ENCODE results near the gene MFSD6L. TPM values are rescaled to one million over a fixed set of nuclear protein-coding genes. Genes with fewer than 3 reads are reported as not detected.
A peak's percentile ranks its signal among the peaks of the same experiment; 100 is the strongest.

Gene MFSD6L
- polyA plus RNA-seq (2013): 0.48 and 0.56 TPM in 2 replicates

GRCh38 chr17:8798846-8799569 lies at the start of gene MFSD6L:
Gene MFSD6L, minus strand, starts transcription at chr17:8799365. Its CDS starts 245 bp downstream, at chr17:8799120.
- H3K36me3 ChIP-seq (ENCODE audit: control insufficient read depth in 1 of 2, insufficient read depth in 2 of 2, low read length in 2 of 2): no peaks in the 10 kb centered on the region
- no peaks in the 10 kb centered on the region for H3K9me3 ChIP-seq (ENCODE audit: insufficient read depth, low read depth, low read length)
- H2BK12ac ChIP-seq (ENCODE audit: low read length): no peak within 1 kb of the TSS
- H2AK5ac ChIP-seq (ENCODE audit: low read length): no peak within 1 kb of the TSS
- no peak within 1 kb of the TSS for H2AFZ ChIP-seq (ENCODE audit: insufficient read depth, low read length, poor library complexity)
- H3K14ac ChIP-seq (ENCODE audit: low read length): peak within 1 kb of the TSS; percentile 5
- H3K4me1 ChIP-seq (ENCODE audit: control insufficient read depth in 1 of 2, insufficient read depth in 2 of 2, low read length in 2 of 2): peaks cover 12 to 15% of the 10 kb centered on the region in 2 experiments
- H3K79me1 ChIP-seq (ENCODE audit: low read length): peaks cover 2% of the 10 kb centered on the region
- no peak within 1 kb of the TSS for H3K4ac ChIP-seq (ENCODE audit: low read depth, low read length)
- peak; percentile 28 to 39 for DNase-seq
- no peaks in the 10 kb centered on the region for H3K79me2 ChIP-seq (ENCODE audit: control insufficient read depth, insufficient read depth, low read length, poor library complexity)
- no peak within 1 kb of the TSS for H4K12ac ChIP-seq (ENCODE audit: low read depth, low read length)
- peak within 1 kb of the TSS; percentile 67 for H3K9ac ChIP-seq (ENCODE audit: low read length)
- H4K91ac ChIP-seq (ENCODE audit: low read depth, low read length): peak within 1 kb of the TSS; percentile 63
- H3K4me3 ChIP-seq (ENCODE audit: low read depth, low read length): peak within 1 kb of the TSS; percentile 53
- peak within 1 kb of the TSS; percentile 23 for H3K27ac ChIP-seq (ENCODE audit: low read depth, low read length)
- no peak within 1 kb of the TSS for H2BK120ac ChIP-seq (ENCODE audit: insufficient read depth, low read length, poor library complexity)
- H3K4me2 ChIP-seq (ENCODE audit: low read length): peak within 1 kb of the TSS; percentile 64
- H2BK5ac ChIP-seq (ENCODE audit: low read depth, low read length, poor library complexity): no peak within 1 kb of the TSS
- WGBS (ENCODE audit: extremely low coverage, insufficient coverage, insufficient read length): no CpG with 5 or more reads among the region's 62 CpGs
- peak within 1 kb of the TSS; percentile 31 for H4K8ac ChIP-seq (ENCODE audit: low read depth, low read length)
- H3K23ac ChIP-seq (ENCODE audit: low read length): no peak within 1 kb of the TSS
- H3K18ac ChIP-seq (ENCODE audit: low read length): peak within 1 kb of the TSS; percentile 62
- H3K27me3 ChIP-seq (ENCODE audit: insufficient read depth, low read length): no peaks in the 10 kb centered on the region

GRCh38 chr17:8847891-8848290 lies 48.7 kb upstream of the MFSD6L start:
- Histone ChIP-seq H2BK12ac (ENCODE audit: low read length) (no peak overlapping the region), H3K79me2 (ENCODE audit: control insufficient read depth, insufficient read depth, low read length, poor library complexity) (no peaks in the 10 kb centered on the region), H3K18ac (ENCODE audit: low read length) (no peak overlapping the region), H3K27ac (ENCODE audit: low read depth, low read length) (no peak overlapping the region), H3K27me3 (ENCODE audit: insufficient read depth, low read length) (no peaks in the 10 kb centered on the region), H3K4me2 (ENCODE audit: low read length) (no peak overlapping the region), H2BK120ac (ENCODE audit: insufficient read depth, low read length, poor library complexity) (no peak overlapping the region), H4K8ac (ENCODE audit: low read depth, low read length) (no peak overlapping the region), H3K79me1 (ENCODE audit: low read length) (no peaks in the 10 kb centered on the region), H2AK5ac (ENCODE audit: low read length) (no peak overlapping the region), H3K4ac (ENCODE audit: low read depth, low read length) (no peak overlapping the region), H2BK5ac (ENCODE audit: low read depth, low read length, poor library complexity) (no peak overlapping the region), H2AFZ (ENCODE audit: insufficient read depth, low read length, poor library complexity) (no peak overlapping the region), H3K9me3 (ENCODE audit: insufficient read depth, low read depth, low read length) (no peaks in the 10 kb centered on the region), H3K14ac (ENCODE audit: low read length) (no peak overlapping the region), H4K12ac (ENCODE audit: low read depth, low read length) (no peak overlapping the region), H4K91ac (ENCODE audit: low read depth, low read length) (no peak overlapping the region), H3K4me1 (ENCODE audit: control insufficient read depth in 1 of 2, insufficient read depth in 2 of 2, low read length in 2 of 2) (peaks cover 0 to 1% of the 10 kb centered on the region in 2 experiments), H3K9ac (ENCODE audit: low read length) (no peak overlapping the region), H3K4me3 (ENCODE audit: low read depth, low read length) (no peak overlapping the region), H3K36me3 (ENCODE audit: control insufficient read depth in 1 of 2, insufficient read depth in 2 of 2, low read length in 2 of 2) (no peaks in the 10 kb centered on the region), H3K23ac (ENCODE audit: low read length) (no peak overlapping the region)
- no peak for DNase-seq
- no CpG with 5 or more reads among the region's 2 CpGs for WGBS (ENCODE audit: extremely low coverage, insufficient coverage, insufficient read length)

- H2BK12ac ChIP-seq (ENCODE audit: low read length): no peak overlapping the region
- H3K4me1 ChIP-seq (ENCODE audit: control insufficient read depth in 1 of 2, insufficient read depth in 2 of 2, low read length in 2 of 2): peaks cover 0 to 3% of the 10 kb centered on the region in 2 experiments
- H2AK5ac ChIP-seq (ENCODE audit: low read length): no peak overlapping the region
- H3K36me3 ChIP-seq (ENCODE audit: control insufficient read depth in 1 of 2, insufficient read depth in 2 of 2, low read length in 2 of 2): no peaks in the 10 kb centered on the region
- H3K4ac ChIP-seq (ENCODE audit: low read depth, low read length): no peak overlapping the region
- no peak overlapping the region for H3K4me3 ChIP-seq (ENCODE audit: low read depth, low read length)
- H3K4me2 ChIP-seq (ENCODE audit: low read length): no peak overlapping the region
- no peak overlapping the region for H3K18ac ChIP-seq (ENCODE audit: low read length)
- peak overlapping the region; percentile 11 for H2AFZ ChIP-seq (ENCODE audit: insufficient read depth, low read length, poor library complexity)
- no peaks in the 10 kb centered on the region for H3K79me2 ChIP-seq (ENCODE audit: control insufficient read depth, insufficient read depth, low read length, poor library complexity)
- no peak overlapping the region for H2BK5ac ChIP-seq (ENCODE audit: low read depth, low read length, poor library complexity)
- H4K12ac ChIP-seq (ENCODE audit: low read depth, low read length): no peak overlapping the region
- H4K91ac ChIP-seq (ENCODE audit: low read depth, low read length): no peak overlapping the region
- H3K27me3 ChIP-seq (ENCODE audit: insufficient read depth, low read length): no peaks in the 10 kb centered on the region
- H3K27ac ChIP-seq (ENCODE audit: low read depth, low read length): no peak overlapping the region
- H3K79me1 ChIP-seq (ENCODE audit: low read length): no peaks in the 10 kb centered on the region
- no peak overlapping the region for H3K14ac ChIP-seq (ENCODE audit: low read length)
- peak overlapping the region; percentile 87 for H4K8ac ChIP-seq (ENCODE audit: low read depth, low read length)
- H3K9me3 ChIP-seq (ENCODE audit: insufficient read depth, low read depth, low read length): no peaks in the 10 kb centered on the region
- H2BK120ac ChIP-seq (ENCODE audit: insufficient read depth, low read length, poor library complexity): no peak overlapping the region
- no peak overlapping the region for H3K23ac ChIP-seq (ENCODE audit: low read length)
- H3K9ac ChIP-seq (ENCODE audit: low read length): no peak overlapping the region
- peak; percentile 16 to 32 for DNase-seq
These were observed 47.6 kb upstream of the MFSD6L start for GRCh38 chr17:8846768-8847211.

GRCh38 chr17:8844229-8845218 lies 45.4 kb upstream of the MFSD6L start:
- Histone ChIP-seq H3K18ac (ENCODE audit: low read length) (no peak overlapping the region), H3K79me1 (ENCODE audit: low read length) (no peaks in the 10 kb centered on the region), H2BK5ac (ENCODE audit: low read depth, low read length, poor library complexity) (no peak overlapping the region), H3K14ac (ENCODE audit: low read length) (no peak overlapping the region), H4K8ac (ENCODE audit: low read depth, low read length) (no peak overlapping the region), H3K9ac (ENCODE audit: low read length) (no peak overlapping the region), H3K4ac (ENCODE audit: low read depth, low read length) (no peak overlapping the region), H3K27me3 (ENCODE audit: insufficient read depth, low read length) (no peaks in the 10 kb centered on the region), H4K91ac (ENCODE audit: low read depth, low read length) (no peak overlapping the region), H3K4me1 (ENCODE audit: control insufficient read depth in 1 of 2, insufficient read depth in 2 of 2, low read length in 2 of 2) (peaks cover 0 to 3% of the 10 kb centered on the region in 2 experiments), H3K4me2 (ENCODE audit: low read length) (no peak overlapping the region), H3K23ac (ENCODE audit: low read length) (no peak overlapping the region), H3K4me3 (ENCODE audit: low read depth, low read length) (no peak overlapping the region), H3K27ac (ENCODE audit: low read depth, low read length) (no peak overlapping the region), H2AFZ (ENCODE audit: insufficient read depth, low read length, poor library complexity) (no peak overlapping the region), H3K79me2 (ENCODE audit: control insufficient read depth, insufficient read depth, low read length, poor library complexity) (no peaks in the 10 kb centered on the region), H2AK5ac (ENCODE audit: low read length) (no peak overlapping the region), H4K12ac (ENCODE audit: low read depth, low read length) (no peak overlapping the region), H3K9me3 (ENCODE audit: insufficient read depth, low read depth, low read length) (no peaks in the 10 kb centered on the region), H3K36me3 (ENCODE audit: control insufficient read depth in 1 of 2, insufficient read depth in 2 of 2, low read length in 2 of 2) (no peaks in the 10 kb centered on the region), H2BK120ac (ENCODE audit: insufficient read depth, low read length, poor library complexity) (no peak overlapping the region), H2BK12ac (ENCODE audit: low read length) (no peak overlapping the region)
- no peak for DNase-seq
- WGBS (ENCODE audit: extremely low coverage, insufficient coverage, insufficient read length): no CpG with 5 or more reads among the region's 9 CpGs
